Femur (tissue), 1 donor: ENCODE measurements around the gene KCNQ1.

Experiments
- DNase-seq: peaks from one replicate; pipeline ENCODE4 v3.0.0-alpha.2; 2017

KCNQ1 gene

GRCh38 chr11:2444821-2445745 lies at the start of gene KCNQ1:
Gene KCNQ1, plus strand, starts transcription at chr11:2445008. Its CDS starts 91 bp downstream, at chr11:2445099.
- DNase-seq = no peak

DNA sequence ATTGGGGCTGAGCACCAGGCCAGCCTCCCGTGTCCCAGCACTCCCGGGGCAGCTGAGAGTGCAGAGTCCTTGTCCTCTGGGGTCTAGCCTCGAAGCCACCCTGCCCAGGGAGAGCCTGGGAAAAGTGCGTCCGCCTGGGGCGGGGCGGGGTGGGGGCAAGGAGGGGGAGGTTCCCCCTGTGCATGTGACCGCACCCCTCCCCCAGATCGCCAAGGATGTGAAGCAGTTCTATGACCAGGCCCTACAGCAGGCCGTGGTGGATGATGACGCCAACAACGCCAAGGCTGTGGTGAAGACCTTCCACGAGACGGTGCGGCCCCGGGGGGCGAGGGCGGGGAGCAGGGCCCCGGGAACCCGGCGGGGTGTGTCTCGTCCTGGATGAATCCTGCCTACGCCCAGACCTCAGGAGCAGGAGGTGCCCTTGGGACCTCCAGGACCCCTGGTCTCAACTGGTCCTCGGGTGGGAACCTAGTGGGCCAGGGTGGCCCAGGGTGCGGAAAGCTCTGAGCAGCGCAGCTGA lies 49.5 kb upstream of the KCNQ1 start:
- no peak for DNase-seq

DNA sequence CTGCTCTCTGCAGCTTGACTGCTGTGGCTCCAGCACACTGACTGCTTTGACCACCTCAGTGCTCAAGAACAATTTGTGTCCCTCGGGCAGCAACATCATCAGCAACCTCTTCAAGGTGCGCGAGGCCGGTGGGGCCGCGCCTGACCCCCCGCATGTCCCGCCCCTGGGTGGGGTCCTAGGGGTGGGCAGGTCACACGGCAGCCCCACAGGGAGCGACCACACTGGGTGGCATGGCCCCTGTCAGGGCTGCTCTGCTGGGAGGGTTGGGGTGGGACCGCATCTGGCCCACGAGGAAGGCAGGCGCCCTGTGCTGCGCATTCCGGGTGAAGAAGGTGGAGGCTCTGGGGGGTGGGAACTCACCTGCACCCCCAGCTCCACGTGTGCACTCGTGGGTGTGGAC lies 49.0 kb upstream of the KCNQ1 start:
- no peak for DNase-seq

DNA sequence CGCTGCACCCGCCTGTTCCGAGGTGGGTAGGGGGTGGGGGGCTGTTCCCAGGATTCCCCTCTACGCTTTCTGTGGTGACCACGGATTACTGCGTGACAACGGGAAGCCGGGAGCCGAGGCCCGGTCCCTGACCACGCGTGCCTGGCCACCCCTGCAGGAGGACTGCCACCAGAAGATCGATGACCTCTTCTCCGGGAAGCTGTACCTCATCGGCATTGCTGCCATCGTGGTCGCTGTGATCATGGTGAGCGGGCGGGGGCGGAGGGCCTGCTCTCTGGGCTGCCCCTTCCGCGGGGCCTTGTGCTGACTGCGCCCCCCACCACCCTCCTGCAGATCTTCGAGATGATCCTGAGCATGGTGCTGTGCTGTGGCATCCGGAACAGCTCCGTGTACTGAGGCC lies 48.3 kb upstream of the KCNQ1 start:
- DNase-seq = no peak

DNA sequence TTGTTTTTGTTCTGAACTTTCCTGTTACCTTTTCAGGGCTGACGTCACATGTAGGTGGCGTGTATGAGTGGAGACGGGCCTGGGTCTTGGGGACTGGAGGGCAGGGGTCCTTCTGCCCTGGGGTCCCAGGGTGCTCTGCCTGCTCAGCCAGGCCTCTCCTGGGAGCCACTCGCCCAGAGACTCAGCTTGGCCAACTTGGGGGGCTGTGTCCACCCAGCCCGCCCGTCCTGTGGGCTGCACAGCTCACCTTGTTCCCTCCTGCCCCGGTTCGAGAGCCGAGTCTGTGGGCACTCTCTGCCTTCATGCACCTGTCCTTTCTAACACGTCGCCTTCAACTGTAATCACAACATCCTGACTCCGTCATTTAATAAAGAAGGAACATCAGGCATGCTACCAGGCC lies 47.8 kb upstream of the KCNQ1 start:
- no peak for DNase-seq

DNA sequence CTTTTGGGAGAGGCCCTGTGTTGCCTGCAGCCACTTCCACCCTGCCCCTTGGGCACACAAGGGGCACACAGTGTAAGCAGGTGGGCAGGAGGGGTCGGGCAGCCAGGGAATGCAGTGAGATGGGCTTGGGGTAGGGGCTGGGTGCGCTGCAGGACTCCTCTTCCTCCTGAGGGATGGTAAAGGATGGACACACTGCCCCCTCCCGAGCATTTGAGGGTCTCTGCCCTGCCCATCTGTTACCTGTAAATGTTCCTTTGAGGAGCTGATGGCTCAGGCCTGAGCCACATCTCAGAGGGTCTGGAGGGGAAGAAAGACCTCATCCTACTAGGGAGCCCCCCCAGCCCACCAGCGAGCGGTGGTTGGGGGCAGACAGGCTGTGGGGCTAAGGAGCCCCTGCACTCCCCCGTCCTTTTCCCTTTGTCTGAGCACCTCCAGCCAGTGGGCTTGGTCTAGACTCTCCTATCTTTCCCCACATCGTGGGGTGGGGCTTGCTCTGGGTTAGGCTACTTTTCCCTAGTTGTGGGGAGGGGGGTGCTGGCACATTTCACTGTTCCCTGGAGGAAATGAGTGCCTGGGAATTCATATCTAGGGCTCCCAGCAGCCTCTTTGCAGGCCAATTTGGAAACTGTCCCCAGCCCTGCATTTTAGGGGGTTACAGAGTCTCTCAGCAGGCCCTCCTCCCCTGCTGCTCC lies 46.0 kb upstream of the KCNQ1 start:
- DNase-seq = no peak

GRCh38 chr11:2399488-2400068 lies 45.2 kb upstream of the KCNQ1 start:
- DNase-seq = no peak

DNA sequence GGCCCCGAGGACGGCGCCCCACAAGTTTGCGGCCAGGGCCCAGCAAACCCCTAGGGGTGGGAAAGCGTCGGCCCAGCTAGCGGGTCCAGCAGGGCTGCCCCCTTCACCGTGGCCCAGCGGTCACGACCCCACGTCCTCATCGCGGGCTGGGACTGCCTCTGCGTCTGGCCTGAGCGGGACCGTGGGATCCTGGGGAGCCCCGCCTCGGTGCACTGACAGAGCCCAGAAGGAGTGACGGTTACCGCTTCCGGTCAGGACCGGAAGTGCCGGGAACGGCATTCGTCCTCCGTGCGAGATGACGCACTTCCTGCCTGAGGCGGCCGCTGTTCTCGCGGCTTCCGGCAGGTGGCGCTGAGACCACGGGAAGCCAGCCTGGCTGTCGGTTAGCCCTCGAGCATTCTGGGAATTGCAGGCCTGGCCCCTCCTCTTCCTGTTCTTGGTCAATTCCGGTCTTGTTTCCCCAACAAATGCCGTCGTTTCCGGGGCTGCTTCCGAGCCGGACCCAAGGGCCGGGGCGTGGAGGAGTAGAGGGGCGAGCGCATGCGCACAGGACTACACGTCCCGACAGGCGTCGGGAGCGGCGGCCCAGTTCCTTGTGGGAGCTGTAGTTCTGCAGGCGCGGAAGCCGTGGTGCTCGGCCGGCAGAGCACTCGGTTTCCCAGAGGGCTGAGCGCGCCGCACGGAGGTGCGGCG lies 44.6 kb upstream of the KCNQ1 start, which contains the start of gene TSSC4:
TSS of gene TSSC4 (plus strand) at position 682 of the 693 bp plus-strand sequence. CDS start 1,884 bp downstream, outside the sequence.
- peak; percentile 100 for DNase-seq

GRCh38 chr11:2400762-2401435 lies 43.9 kb upstream of the KCNQ1 start:
- no peak for DNase-seq

DNA sequence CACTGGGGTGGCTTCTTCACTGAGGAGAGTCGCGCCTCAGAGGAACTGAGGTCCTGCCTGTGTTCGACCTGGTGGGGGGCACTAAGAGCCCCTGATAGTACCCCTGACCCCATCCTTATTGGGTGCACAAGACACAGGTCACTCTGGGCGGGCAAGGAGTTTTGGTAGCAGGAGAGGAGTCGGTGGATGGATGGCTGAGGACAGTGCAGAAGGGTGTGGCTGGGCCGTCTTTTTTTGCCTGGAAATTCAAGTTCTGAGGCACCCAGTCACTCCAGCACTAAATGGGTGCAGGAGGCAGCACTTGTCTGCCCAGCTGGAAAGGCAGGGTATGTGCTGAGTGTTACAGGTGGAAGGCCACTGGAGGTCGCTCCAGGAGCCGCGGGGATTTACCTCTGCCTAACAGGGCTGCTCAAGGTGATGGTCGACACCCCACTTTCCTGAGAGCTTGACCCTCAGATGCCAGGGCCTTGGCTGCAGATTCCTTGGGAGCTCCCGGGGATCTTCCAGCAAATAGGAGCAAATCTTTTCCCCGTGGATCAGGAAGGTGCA lies 43.3 kb upstream of the KCNQ1 start:
- DNase-seq = no peak

- no peak for DNase-seq
Observed at GRCh38 chr11:2402106-2402505, 42.7 kb upstream of the KCNQ1 start.

GRCh38 chr11:2402890-2403645 lies 41.7 kb upstream of the KCNQ1 start:
- DNase-seq = no peak

DNA sequence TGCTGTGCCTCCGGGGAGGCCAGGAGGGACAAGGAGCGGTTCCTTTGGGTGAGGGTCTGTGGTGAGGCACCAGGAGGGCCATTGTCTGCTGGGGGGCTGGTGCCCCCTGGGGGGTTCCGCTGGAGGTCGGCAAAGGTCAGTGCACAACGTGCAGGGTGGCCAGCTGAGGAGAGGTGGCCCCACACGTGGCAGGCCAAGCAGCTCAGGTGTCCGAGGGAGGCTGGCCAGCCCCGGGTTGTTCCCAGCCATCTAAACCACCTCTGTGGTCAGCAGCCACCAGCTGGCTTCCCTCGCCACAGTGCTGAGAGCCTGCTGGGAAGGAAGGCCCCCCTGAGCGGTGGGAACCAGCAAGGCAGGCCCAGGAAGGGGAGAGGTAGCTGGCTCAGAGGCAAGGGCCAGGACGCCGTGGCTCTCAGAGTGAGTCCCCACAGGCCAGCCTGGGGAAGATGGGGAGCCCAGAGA lies 40.0 kb upstream of the KCNQ1 start:
- no peak for DNase-seq

- DNase-seq = no peak
Observed at GRCh38 chr11:2406451-2406850, 38.4 kb upstream of the KCNQ1 start.

- DNase-seq = no peak
Observed at GRCh38 chr11:2406878-2407410, 37.9 kb upstream of the KCNQ1 start.

GRCh38 chr11:2408671-2409070 lies 36.1 kb upstream of the KCNQ1 start:
- DNase-seq = no peak

GRCh38 chr11:2409126-2409525 lies 35.7 kb upstream of the KCNQ1 start:
- DNase-seq = no peak

GRCh38 chr11:2409611-2410468 lies 35.0 kb upstream of the KCNQ1 start:
- no peak for DNase-seq

GRCh38 chr11:2410616-2411015 lies 34.2 kb upstream of the KCNQ1 start:
- no peak for DNase-seq
